ENCODE measurements around the gene HHAT.
A peak's percentile ranks its signal among the peaks of the same experiment; 100 is the strongest.
"Not testable (repeated sequence)": the region's sequence is repeated elsewhere in the genome, so short reads cannot be mapped to it uniquely, and the experiment has no call there.

The HHAT gene

DNA sequence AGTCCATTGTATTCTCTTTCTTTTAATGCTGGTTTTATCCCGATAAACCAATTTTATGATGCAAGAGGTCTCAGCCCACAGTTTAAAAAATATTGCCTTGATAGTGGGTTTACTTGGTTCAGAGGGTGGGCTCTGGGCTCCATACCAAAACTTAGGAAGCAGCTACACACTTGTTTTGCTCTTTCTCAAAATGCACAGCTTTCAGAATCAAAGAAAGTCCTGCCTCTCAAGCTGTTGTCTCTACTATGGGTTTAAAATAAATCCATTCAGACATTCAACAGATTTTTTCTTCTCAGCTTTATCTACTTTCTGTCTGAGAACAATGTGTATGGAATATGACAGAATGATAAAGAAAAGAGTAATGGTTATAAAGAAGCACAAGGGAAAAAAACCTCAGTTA, 14.8 kb upstream of the HHAT start:
- DNase-seq (ENCODE audit: low spot score), result no peak

DNA sequence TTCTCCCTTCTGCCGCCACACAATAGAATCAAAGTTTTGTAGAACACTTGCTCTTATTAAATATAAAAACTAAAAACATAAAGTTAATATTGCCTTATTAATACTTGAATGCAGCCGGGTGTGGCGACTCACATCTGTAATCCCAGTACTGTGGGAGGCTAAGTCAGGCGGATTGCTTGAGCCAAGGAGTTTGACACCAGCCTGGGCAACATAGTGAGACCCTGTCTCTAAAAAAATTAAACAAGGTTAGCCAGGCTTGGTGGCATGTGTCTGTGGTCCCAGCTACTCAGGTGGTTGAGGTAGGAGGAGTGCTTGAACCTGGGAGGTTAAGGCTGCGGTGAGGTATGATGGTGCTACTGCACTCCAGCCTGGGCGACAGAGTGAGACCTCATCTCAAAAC, 13.2 kb upstream of the HHAT start:
- DNase-seq (ENCODE audit: low spot score), result no peak

- no peak for DNase-seq (ENCODE audit: low spot score)
Observed at GRCh38 chr1:210321131-210321530, 7.6 kb upstream of the HHAT start.

GRCh38 chr1:210321552-210321951, 7.2 kb upstream of the HHAT start:
- no peak for DNase-seq (ENCODE audit: low spot score)

DNA sequence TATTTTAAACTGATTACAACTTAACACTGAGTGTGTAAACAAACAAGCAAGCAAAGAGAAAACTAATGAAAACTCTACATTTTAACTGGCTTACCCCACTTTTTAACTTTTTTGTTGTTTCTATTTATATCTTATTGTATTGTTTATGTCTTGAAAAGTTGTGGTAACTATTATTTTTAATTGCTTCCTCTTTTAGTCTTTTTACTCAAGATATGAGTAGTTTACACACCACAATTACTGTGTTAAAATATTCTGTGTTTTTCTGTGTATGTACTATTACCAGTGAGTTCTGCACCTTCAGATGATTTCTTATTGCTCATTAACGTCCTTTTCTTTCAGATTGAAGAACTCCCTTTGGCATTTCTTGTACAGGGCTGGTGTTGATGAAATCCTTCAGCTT, 4.7 kb upstream of the HHAT start:
- no peak for DNase-seq (ENCODE audit: low spot score)

DNA sequence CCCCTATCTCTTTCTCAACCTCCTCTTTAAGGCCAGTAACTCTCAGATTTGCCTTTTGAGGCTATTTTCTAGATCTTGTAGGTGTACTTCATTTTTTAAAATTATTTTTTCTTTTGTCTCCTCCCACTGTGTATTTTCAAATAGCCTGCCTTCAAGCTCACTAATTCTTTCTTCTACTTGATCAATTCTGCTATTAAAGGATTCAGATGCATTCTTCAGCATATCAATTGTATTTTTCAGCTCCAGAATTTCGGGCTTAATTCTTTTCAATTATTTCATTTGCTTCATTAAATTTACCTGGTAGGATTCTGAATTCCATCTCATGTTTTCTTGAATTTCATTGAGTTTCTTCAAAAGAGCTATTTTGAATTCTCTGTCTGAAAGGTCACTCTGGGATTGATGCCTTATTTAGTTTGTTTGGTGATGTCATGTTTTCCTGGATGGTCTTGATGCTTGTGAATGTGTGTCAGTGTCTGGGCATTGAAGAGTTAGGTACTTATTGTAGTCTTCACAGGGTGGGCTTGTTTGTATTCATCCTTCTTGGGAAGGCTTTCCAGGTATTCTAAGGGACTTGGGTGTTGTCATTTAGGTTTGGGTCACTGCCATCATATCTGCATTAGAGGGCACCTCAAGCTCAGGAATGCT, 3.6 kb upstream of the HHAT start:
- no peak for DNase-seq (ENCODE audit: low spot score)

DNA sequence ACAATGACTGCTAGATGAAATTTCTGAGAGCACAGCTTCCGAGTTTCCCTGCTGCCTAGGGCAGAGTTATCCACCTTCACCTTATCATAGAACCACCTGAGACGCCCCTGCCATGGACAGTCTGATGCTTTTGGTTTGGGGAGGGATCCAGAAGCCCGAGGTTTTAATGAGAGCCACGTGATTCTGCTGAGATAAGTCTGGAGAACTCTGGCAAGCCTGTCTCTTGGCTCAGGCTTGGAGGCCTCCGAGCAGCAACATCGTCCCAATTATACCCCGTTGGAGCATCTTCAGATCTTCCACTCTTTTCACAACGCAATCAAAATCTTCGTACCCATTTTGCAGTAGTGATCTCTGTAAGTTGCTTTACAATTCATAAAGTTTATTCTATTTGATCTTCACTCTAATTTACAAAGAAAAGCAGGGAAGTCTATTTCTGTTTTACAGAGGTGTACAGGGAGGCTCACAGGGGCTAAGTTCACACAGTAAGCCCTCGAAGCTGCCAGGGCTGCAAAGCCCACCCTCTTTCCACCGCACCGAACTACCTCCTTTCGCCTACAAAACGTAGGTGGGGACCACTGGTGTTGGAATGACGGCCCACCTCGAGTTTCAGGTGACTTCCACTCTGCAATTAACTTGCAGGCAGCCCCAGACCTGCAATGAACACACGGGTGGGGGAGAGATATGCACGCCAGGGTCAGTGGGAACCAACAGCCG, 513 bp upstream of the HHAT start:
- peak; percentile 65 for DNase-seq (ENCODE audit: low spot score)

GRCh38 chr1:210330279-210330866, 1.7 kb downstream of the HHAT start:
- no peak for DNase-seq (ENCODE audit: low spot score)

DNA sequence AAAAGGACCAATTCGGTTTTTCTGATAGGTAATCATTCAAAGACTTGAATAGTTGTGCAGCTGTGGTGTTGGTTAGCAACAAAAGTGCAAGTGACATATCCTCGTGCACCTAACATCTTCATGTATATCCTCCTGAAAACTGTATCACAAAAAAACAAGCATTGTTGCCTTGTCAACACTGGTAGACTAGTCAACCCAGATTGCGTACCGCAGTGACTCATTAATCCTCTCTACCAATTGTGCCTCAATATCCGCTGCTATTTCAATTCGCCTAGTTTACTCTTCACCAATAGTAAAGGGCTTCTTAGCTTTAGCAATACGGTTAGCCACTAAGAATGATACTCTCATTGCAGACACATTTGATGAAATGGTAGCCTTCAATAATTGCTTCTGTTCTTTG, 3.5 kb downstream of the HHAT start:
- DNase-seq (ENCODE audit: low spot score), result no peak

- no peak for DNase-seq (ENCODE audit: low spot score)
Observed at GRCh38 chr1:210332719-210333398, 4.2 kb downstream of the HHAT start.

GRCh38 chr1:210335001-210335400, 6.3 kb downstream of the HHAT start:
- no peak for DNase-seq (ENCODE audit: low spot score)

- DNase-seq (ENCODE audit: low spot score), result no peak
Observed at GRCh38 chr1:210336362-210336761, 7.7 kb downstream of the HHAT start.

GRCh38 chr1:210339500-210339899, 10.8 kb downstream of the HHAT start:
- no peak for DNase-seq (ENCODE audit: low spot score)

- DNase-seq (ENCODE audit: low spot score), result no peak
Observed at GRCh38 chr1:210340311-210340710, 11.6 kb downstream of the HHAT start.

DNA sequence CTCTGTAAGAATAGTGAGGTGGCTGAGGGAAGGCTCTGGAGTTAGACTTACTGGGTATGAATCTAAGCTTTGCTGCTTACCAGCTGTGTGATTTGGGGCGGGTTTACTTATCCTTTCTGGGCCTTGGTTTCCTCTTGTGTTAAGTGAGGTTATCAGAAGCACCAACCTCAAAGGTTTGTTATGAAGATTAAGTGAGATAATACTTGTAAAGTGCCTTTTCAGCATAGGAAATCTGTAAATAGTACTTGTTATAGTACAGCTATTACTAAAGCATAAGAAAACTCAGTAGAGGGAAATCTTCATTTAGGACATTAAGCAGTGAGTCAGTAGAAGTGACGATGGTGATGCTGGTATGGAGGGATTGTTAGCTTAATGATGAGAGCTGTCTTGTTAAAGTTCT, 12.1 kb downstream of the HHAT start:
- no peak for DNase-seq (ENCODE audit: low spot score)

- DNase-seq (ENCODE audit: low spot score), result no peak
Observed at GRCh38 chr1:210342986-210343780, 14.5 kb downstream of the HHAT start.

GRCh38 chr1:210344706-210345105, 16.0 kb downstream of the HHAT start:
- DNase-seq (ENCODE audit: low spot score), result no peak

GRCh38 chr1:210347112-210347511, 18.4 kb downstream of the HHAT start:
- DNase-seq (ENCODE audit: low spot score), result no peak

DNA sequence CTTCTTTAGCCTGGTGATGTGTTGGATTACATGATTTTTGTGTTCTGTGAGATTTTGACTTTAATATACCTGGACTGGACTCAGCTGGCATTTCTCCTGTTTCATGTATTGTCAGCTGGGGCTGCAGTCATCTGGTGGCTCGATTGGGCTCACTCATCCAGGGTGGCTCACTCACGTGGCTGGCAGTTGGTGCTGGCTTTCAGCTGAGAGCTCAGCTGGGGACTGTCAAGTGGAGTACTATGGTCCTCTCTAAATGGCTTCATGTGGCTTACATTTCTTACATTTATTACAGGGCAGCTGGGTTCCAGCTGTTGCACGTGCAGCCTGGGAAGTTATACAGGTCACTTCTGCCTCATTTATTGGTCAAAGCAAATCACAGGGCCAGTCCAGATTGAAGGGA, 22.8 kb downstream of the HHAT start:
- DNase-seq (ENCODE audit: low spot score), result no peak

GRCh38 chr1:210352575-210352974, 23.9 kb downstream of the HHAT start:
- no peak for DNase-seq (ENCODE audit: low spot score)

- not testable (repeated sequence) for DNase-seq (ENCODE audit: low spot score)
Observed at GRCh38 chr1:210354305-210354704, 25.6 kb downstream of the HHAT start.

DNA sequence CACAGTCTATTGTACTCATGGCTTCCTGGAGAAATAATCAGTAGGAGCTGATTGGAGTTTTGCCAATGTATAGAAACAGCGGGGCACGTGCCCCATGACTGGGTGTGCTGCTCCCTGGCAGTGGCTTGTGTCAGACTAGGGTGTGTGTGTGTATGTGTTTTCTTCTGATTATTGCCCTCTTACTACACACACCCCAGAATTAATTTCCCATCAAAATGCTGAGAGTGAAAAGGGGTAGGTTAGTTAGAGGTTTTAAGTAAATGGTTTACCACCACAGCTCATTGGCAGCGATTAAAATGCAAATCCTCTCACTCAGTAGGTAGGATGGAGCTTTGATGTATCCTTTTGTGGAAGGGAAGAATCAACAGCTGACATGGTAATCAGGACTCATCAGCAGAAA, 29.9 kb downstream of the HHAT start:
- no peak for DNase-seq (ENCODE audit: low spot score)
